GM19467 (cell line): ENCODE measurements around the gene PPIE.

Experiments used
- ATAC-seq: cut with Tn5 transposase; IDR thresholded peaks from one replicate; pipeline ENCODE4 v1.9.1; 2021; ENCODE audit warnings: mild to moderate bottlenecking, moderate library complexity; ENCODE audit not compliant: unreplicated experiment

Gene PPIE

DNA sequence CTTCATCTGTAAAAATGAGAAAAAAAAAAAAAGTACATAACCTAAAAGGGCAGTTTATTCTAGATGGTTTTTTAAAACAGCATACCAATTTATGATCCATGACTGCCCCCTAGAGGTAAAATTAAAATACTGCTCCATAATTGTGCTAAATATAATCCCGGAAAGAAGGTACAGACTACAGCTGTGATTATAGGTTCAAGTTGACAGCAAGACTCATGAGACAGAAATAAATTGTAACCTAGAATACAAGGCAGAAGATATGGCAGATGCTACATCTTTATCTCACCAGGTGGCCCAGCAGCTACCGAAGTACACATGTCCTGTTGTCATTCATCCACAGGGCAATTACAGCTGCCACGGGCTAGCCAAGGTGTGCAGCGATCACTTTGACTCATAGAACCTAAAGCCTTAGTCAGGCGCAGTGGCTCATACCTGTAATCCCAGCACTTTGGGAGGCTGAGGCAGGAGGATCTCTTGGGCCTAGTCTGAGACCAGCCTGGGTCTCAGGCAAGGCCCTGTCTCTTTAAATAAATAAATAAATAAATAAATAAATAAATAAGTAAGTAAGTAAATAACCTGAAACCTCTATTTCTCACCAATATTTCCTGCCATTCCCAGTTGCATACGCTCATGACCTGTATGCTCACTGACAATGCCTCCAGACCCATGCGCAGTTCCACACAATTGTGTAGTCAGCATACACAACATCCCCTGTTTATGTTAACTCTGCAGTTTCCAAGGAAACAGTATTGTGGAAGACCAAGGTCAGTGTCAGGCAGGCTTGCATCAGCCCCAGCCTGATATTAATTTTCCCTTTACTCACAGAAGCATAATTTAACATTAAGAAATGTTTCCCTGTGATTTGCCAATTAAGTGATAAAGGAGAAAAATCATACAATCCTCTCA lies 18.3 kb upstream of the PPIE start:
- ATAC-seq: no peak

GRCh38 chr1:39721664-39722063 lies 17.0 kb upstream of the PPIE start:
- ATAC-seq: no peak

- ATAC-seq: no peak
Observed at GRCh38 chr1:39722495-39722894, 16.2 kb upstream of the PPIE start.

DNA sequence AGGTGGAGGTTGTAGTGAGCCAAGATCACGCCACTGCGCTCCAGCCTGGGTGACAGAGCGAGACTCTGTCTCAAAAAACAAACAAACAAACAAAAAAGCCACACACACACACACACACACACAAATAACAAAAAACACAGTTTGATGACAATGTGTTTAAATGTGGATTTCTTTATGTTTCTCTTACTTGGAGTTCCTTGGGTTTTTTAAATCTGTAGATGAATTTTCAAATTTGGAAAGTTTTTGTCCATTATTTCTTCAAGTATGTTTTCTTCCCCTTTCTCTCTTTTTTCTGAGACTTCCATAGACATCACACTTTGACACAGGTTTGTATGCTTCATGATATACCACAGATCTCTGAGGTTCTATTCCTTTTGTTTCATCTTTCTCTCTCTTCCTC lies 12.1 kb upstream of the PPIE start:
- no peak for ATAC-seq

DNA sequence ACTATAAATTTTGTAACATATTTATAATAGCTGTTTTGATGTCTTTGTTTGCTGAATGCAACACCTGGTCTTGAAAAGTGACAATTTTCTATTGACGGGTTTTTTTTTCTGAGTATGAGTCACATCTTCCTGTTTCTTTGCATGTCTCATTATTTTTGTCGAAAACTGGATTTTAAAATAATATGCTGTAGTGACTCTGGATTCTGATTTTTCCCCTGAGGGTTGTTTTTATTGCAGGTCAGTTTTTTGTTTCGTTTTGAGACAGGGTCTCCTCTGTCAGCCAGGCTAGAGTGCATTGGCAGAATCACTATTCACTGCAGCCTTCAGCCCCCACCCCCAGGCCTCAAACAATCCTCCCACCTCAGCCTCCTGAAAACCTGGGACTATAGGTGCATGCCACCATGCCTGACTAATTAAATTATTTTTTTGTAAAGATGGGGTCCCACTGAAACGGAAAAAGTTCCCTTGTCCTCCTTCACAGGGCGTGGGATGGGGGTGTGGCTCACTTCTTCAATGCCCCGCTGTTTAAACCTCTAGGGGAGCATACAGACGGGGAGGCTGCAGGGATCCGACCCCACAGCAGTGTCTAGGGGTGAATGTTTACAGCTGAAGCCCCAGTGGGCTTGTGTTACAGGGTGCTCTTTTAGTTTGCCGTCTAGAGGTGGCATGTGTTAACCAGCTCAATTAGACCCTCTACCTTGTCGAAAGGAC lies 11.3 kb upstream of the PPIE start:
- no peak for ATAC-seq

GRCh38 chr1:39727932-39728317 lies 10.8 kb upstream of the PPIE start:
- no peak for ATAC-seq

DNA sequence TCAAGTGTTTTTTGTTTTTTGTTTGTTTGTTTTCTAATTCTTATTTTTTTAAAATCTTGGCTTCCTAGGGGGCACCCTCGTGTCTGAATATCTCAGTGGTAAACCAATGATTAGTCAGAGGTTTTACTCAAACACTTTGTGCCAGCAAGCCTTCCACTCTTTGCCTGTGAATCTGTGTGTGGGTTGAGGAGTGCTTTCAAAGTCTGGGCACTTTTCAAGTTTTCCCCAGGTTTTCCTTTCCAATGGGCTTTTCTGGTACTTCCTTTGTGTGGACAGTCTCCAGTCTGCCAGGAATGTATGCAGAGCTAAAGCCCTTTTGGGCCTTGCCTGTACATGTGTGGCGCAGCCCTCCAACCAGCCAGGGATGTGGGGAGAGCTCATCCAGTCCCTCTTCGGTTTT lies 9.7 kb upstream of the PPIE start:
- ATAC-seq: no peak

DNA sequence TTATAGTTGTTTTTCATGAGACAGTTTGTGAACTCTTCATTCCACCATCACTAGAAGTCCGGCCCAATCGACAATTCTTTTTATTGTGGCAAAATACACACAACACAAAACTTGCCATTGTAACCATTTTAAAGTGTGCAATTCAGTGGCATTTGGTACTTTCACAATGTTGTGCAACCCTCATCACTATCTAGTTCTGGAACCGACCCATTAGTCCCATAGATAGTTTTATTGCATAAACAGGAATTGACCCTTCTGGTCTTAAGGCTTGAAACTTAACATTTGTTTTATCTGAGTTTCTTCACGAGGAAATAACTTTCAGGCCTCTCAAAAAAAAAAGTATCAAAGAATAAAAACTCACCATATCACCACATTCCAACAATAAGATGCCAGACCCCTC lies 8.8 kb upstream of the PPIE start:
- ATAC-seq: no peak

- no peak for ATAC-seq
Observed at GRCh38 chr1:39732730-39733129, 6.0 kb upstream of the PPIE start.

DNA sequence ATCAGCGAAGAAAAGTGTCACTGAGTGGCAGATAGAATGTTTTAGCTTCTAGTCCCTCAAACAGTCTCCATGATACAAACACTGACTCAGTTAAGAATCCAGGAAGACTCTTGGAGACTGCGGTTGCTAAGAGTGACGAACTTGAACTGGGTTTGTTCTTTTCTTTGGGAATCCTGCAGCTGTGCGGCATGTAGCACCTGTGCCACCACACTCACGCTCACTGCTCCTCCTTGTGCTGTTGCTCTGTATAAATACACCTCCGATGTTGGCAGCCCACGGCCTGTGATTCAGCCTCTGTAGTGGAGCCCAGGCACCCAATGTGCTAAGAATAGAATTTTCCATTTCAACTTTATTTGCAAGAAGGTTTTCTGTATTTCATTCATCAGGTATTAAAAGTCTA lies 5.5 kb upstream of the PPIE start:
- no peak for ATAC-seq

DNA sequence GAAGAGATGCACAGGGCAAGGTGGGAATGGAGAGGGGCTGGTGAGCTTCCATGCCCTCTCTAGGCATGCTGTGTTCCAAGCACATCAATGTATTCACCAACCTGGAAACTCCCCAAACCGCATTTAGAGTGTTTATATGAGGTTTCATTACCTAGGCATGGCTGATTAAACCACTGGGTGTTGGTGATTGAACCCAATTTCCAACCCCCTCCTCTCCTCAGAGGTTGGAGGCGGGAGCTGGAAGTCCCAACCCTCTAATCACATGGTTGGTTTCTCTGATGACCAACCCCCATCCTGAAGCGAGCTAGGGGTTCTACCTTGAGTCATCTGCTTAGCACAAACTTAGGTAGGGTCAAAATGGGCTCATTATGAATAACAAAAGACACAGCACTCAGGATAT lies 3.0 kb upstream of the PPIE start:
- ATAC-seq: no peak

DNA sequence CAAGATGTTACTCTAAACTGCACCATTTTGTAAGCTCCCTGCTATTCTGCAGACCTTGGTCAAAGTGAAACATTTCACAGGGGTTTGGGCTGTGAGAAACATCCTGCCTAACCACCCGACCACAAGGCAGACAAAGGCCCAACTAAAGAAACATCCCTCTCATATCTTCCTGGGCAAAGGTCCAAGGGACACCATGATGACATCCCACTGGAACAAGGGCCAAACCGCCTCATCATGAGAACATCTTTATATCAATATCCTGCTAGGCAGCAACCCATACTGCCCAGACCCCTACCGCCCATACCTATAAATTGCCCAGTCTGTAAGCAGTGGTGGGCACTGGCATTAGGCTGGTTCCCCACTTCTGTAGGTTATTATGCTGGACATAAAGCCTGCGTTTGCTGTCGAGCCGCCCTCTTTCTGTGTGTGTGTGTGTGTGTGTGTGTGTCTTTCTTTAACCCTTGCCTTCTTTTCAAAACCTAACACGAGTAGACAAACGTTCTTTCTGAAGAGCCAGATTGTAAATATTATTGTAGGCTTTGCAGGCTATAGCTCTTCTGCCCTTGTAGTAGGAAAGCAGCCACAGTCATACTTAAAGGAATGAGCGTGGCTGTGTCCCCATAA lies 1.0 kb upstream of the PPIE start:
- no peak for ATAC-seq

DNA sequence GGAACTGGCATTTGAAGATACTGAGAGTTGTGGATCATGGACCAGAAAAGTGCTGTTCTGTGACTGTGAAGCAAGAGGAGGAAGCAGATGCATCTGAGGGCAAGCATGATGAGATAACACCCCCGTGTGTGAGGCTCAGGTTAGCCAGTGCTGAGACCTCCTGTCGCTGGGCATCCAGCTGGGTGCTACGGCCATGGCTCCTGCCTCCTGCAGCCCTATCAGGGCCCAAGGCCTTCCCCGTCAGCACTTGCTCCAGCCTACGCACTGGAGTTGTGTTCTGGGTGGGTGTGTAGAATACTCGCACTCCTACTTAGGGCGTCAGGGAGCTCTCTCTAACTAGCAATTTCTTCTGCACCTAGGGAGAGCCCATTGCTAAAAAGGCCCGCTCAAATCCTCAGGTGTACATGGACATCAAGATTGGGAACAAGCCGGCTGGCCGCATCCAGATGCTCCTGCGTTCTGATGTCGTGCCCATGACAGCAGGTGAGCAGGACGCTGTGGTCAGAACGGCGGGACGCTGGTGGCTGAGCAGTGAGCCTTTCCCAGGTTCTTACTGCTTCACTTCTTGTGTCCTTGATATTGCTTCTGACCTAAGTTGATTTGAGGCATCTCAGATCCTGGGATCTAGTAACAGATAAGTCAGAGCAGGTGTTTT lies 6.5 kb downstream of the PPIE start:
- no peak for ATAC-seq

DNA sequence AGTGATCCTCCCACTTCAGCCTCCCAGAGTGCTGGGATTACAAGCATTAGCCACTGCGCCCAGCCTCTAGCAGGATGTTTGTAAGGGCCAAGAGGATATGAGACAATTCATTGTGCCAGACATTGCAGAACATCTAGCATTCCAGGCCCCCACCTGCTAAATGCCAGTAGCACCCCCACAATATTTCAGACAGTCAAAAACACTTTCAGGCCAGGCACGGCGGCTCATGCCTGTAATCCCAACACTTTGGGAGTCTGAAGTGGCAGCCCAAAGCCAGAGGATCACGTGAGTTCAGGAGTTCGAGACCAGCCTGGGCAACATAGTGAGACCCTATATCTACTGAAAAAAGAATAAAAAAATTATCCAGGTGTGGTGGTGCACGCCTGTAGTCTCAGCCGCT lies 12.9 kb downstream of the PPIE start:
- no peak for ATAC-seq

- no peak for ATAC-seq
Observed at GRCh38 chr1:39752703-39753102, 14.0 kb downstream of the PPIE start.

- no peak for ATAC-seq
Observed at GRCh38 chr1:39753132-39754025, 14.7 kb downstream of the PPIE start.

- ATAC-seq: no peak
Observed at GRCh38 chr1:39754026-39754570, 15.4 kb downstream of the PPIE start.

- no peak for ATAC-seq
Observed at GRCh38 chr1:39754906-39755504, 16.3 kb downstream of the PPIE start.

- no peak for ATAC-seq
Observed at GRCh38 chr1:39755965-39756659, 17.4 kb downstream of the PPIE start.
